ENCODE measurements around the gene ANGEL1. TPM values are rescaled to one million over a fixed set of nuclear protein-coding genes. Genes with fewer than 3 reads are reported as not detected.

ANGEL1 gene
- total and polyA plus RNA-seq, 2 of the 13 experiments (the other 11 are each of a cell fraction or from before 2014, with no cell fraction given): 14.3 to 20.1 TPM

DNA sequence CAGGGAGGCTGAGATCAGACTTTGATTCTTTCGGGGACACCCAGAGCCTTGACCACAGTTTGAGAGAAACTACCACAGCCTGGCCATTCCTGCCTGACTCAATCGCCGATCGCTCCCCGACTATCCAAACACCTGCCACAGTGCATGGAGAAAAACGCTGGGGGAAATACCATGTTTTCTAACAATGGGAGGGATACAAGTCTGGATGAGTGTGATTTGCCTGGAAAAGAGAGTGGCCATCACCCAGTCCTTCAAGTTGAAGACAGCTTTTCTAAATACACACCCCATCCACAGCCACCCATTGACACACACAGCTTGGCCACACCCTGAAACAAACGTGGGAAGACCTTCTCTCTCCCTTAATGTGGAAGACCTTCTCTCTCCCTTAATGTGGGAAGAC lies 58.1 kb downstream of the ANGEL1 start:
- Histone ChIP-seq H3K36me3 (replicated peaks in 1 of 2; ENCODE audit: control insufficient read depth in 1 of 2, insufficient read depth in 2 of 2, low read length in 2 of 2) (no peaks in the 10 kb centered on the region), H3K79me2 (ENCODE audit: insufficient read depth, low read length) (no peaks in the 10 kb centered on the region), H4K20me1 (ENCODE audit: insufficient read depth, low read length) (no peaks in the 10 kb centered on the region), H2AFZ (ENCODE audit: low read length) (no peak overlapping the region), H3K27me3 (ENCODE audit: control insufficient read depth in 1 of 2, insufficient read depth in 2 of 2, low read length in 2 of 2) (peaks cover 3 to 4% of the 10 kb centered on the region in 2 experiments; a peak in 3 of 5 replicates), H3K9ac (ENCODE audit: insufficient read depth, low read depth, low read length) (no peak overlapping the region), H3K4me2 (ENCODE audit: low read depth, low read length) (no peak overlapping the region), H3K27ac (ENCODE audit: extremely low read length, insufficient read depth, low read length) (no peak overlapping the region), H3K4me3 (replicated peaks in 1 of 3; ENCODE audit: insufficient read depth in 1 of 3, low read depth in 2 of 3, low read length in 3 of 3) (no peak overlapping the region), H3K4me1 (ENCODE audit: insufficient read depth, low read length) (no peaks in the 10 kb centered on the region), H3K9me3 (ENCODE audit: low read length) (no peaks in the 10 kb centered on the region)
- ATAC-seq: no peak
- 46% methylated on average over 7 of the region's 7 CpGs for WGBS (ENCODE audit: low lambda C conversion rate)
- ChIA-PET CTCF (ENCODE audit: low intra/inter-chr PET ratio, low total read pairs) (no interaction called here), POLR2A (no interaction called here)
- FAIRE-seq: no peak
- no TSS peak for BruUV-seq (replicated peaks)
- in situ Hi-C loops (cut with HindIII; ENCODE audit: extremely low pct_ligation_motif_present, low pct_unique_long_range_greater_than_20kb): no loop called here
- TF ChIP-seq SP4 (CRISPR knock-in tag; IDR thresholded peaks at IDR 0.05): no peak
- no peak for TF ChIP-seq PHF20 (CRISPR knock-in tag; IDR thresholded peaks at IDR 0.05)
- TF ChIP-seq ELF1 (CRISPR knock-in tag; IDR thresholded peaks at IDR 0.05): no peak
- TF ChIP-seq ISX (CRISPR knock-in tag; conservative IDR thresholded peaks at IDR 0.05): no peak
- no peak for TF ChIP-seq ZNF616 (CRISPR knock-in tag; IDR thresholded peaks at IDR 0.05; ENCODE audit: low read depth)
- TF ChIP-seq, protein P1, sequence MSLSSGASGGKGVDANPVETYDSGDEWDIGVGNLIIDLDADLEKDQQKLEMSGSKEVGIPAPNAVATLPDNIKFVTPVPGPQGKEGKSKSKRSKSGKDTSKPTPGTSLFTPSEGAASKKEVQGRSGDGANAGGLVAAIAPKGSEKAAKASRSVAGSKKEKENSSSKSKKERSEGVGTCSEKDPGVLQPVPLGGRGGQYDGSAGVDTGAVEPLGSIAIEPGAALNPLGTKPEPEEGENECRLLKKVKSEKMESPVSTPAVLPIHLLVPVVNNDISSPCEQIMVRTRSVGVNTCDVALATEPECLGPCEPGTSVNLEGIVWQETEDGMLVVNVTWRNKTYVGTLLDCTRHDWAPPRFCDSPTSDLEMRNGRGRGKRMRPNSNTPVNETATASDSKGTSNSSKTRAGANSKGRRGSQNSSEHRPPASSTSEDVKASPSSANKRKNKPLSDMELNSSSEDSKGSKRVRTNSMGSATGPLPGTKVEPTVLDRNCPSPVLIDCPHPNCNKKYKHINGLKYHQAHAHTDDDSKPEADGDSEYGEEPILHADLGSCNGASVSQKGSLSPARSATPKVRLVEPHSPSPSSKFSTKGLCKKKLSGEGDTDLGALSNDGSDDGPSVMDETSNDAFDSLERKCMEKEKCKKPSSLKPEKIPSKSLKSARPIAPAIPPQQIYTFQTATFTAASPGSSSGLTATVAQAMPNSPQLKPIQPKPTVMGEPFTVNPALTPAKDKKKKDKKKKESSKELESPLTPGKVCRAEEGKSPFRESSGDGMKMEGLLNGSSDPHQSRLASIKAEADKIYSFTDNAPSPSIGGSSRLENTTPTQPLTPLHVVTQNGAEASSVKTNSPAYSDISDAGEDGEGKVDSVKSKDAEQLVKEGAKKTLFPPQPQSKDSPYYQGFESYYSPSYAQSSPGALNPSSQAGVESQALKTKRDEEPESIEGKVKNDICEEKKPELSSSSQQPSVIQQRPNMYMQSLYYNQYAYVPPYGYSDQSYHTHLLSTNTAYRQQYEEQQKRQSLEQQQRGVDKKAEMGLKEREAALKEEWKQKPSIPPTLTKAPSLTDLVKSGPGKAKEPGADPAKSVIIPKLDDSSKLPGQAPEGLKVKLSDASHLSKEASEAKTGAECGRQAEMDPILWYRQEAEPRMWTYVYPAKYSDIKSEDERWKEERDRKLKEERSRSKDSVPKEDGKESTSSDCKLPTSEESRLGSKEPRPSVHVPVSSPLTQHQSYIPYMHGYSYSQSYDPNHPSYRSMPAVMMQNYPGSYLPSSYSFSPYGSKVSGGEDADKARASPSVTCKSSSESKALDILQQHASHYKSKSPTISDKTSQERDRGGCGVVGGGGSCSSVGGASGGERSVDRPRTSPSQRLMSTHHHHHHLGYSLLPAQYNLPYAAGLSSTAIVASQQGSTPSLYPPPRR (CRISPR knock-in tag; IDR thresholded peaks at IDR 0.05; ENCODE audit: borderline replicate concordance): no peak
- TF ChIP-seq KDM3A (CRISPR knock-in tag; IDR thresholded peaks at IDR 0.05; ENCODE audit: low read depth): no peak
- no peak for TF ChIP-seq ZNF329 (CRISPR knock-in tag; IDR thresholded peaks at IDR 0.05; ENCODE audit: low read depth)
- no peak for TF ChIP-seq ZBTB4 (CRISPR knock-in tag; IDR thresholded peaks at IDR 0.05; ENCODE audit: borderline replicate concordance)
- no peak for TF ChIP-seq ZNF605 (CRISPR knock-in tag; IDR thresholded peaks at IDR 0.05)
- intact Hi-C loops (cut with micrococcal nuclease; ENCODE audit: unreplicated experiment): no loop called here
- DNase-seq (ENCODE audit: low spot score): no peak

Data from HepG2 (cell line).